A549 (cell line): Measurements from ENCODE around the gene MAP3K5. TPM values are rescaled to one million over a fixed set of nuclear protein-coding genes. Genes with fewer than 3 reads are reported as not detected.

ENCODE experiments used
- ATAC-seq, 2 experiments: fragments of 200-7000 bp in 1 of 2; fragments of >200 bp in 1 of 2; cut with Nextera tagmentation in 1 of 2; cut with Tn5 transposase in 1 of 2; 3 replicates each; pipeline versions ENCODE4 v1.8.0 to v1.9.1; 2018 to 2020; ENCODE audit warnings: mild to moderate bottlenecking in 1 of 2, moderate library complexity in 1 of 2
- CTCF ChIA-PET: fragments of 300-600 bp; sonication (Branson Sonifier 250); formaldehyde crosslinking; extraction: SDS; loops from one replicate; lab custom pipeline; 2021; ENCODE audit warnings: antibody characterized with exemption, inconsistent platforms; lab: Yijun Ruan, JAX
- POLR2A ChIA-PET: fragments of 350-600 bp; formaldehyde crosslinking; extraction: SDS; loops from one replicate; lab custom pipeline; 2021; ENCODE audit warnings: antibody characterized with exemption, inconsistent platforms; lab: Yijun Ruan, JAX
- DNase-seq, 2 experiments: peaks; one replicate each; pipeline versions ENCODE4 v3.0.0 to v3.0.0-alpha.2; 2011 to 2016; ENCODE audit warnings: low read depth in 1 of 2, low spot score in 1 of 2
- FAIRE-seq: peaks from 2 replicates; lab custom pipeline; 2011; peaks lifted over from hg19 to GRCh38; lab: Jason Lieb, UNC
- H3K27ac ChIP-seq, 2 experiments: fragments of >200 bp; sonication (Bioruptor Twin); formaldehyde crosslinking; 3 replicates each; pipeline ENCODE4 v1.5.1; 2016 to 2017
- H3K4me1 ChIP-seq: fragments of >200 bp; sonication (Bioruptor Twin); formaldehyde crosslinking; 3 replicates; pipeline ENCODE4 v1.6.1; 2016
- H3K4me2 ChIP-seq: fragments of >200 bp; sonication (Bioruptor Twin); formaldehyde crosslinking; 3 replicates; pipeline ENCODE4 v1.6.1; 2016
- H3K4me3 ChIP-seq: fragments of >200 bp; sonication (Bioruptor Twin); formaldehyde crosslinking; 3 replicates; pipeline ENCODE4 v1.5.1; 2016
- H3K9me3 ChIP-seq: fragments of >200 bp; sonication (Bioruptor Twin); formaldehyde crosslinking; 3 replicates; pipeline ENCODE4 v1.6.1; 2016
- ATOH8 ChIP-seq: fragments of 250-450 bp; sonication (Bioruptor Pico); IDR thresholded peaks from 2 replicates; pipeline ENCODE4 v1.5.0; 2020; ENCODE audit warnings: low read depth, mild to moderate bottlenecking, moderate library complexity
- CHD4 ChIP-seq: fragments of 200-600 bp; sonication (generic); IDR thresholded peaks from 2 replicates; pipeline ENCODE4 v1.6.1; 2016; ENCODE audit warnings: antibody characterized with exemption, mild to moderate bottlenecking, borderline replicate concordance
- CTCF ChIP-seq: fragments of >200 bp; sonication (Bioruptor Twin); formaldehyde crosslinking; IDR thresholded peaks from 3 replicates; pipeline ENCODE4 v1.5.1; 2016
- GATA3 ChIP-seq: IDR thresholded peaks from 2 replicates; pipeline ENCODE4 v1.6.1; 2012; ENCODE audit warnings: borderline replicate concordance
- JUNB ChIP-seq: fragments of >200 bp; sonication (Bioruptor Twin); formaldehyde crosslinking; IDR thresholded peaks from 2 replicates; pipeline ENCODE4 v1.6.1; 2016
- MAFK ChIP-seq: fragments of 450-650 bp; IDR thresholded peaks from 2 replicates; pipeline ENCODE4 v1.6.1; 2014; ENCODE audit not compliant: partially characterized antibody
- MYC ChIP-seq: IDR thresholded peaks from 2 replicates; pipeline ENCODE4 v1.6.1; 2012; ENCODE audit warnings: mild to moderate bottlenecking, inconsistent platforms, low read length, improper control_type of control experiment, borderline replicate concordance
- NR3C1 ChIP-seq: fragments of >200 bp; sonication (Bioruptor Twin); formaldehyde crosslinking; IDR thresholded peaks from 3 replicates; pipeline ENCODE4 v1.6.1; 2017
- POLR2A ChIP-seq: IDR thresholded peaks from 2 replicates; pipeline ENCODE4 v1.6.1; 2012; ENCODE audit warnings: mild to moderate bottlenecking, low read length
- RAD21 ChIP-seq, 2 experiments: fragments of >200 bp in 1 of 2; sonication (Bioruptor Twin) in 1 of 2; formaldehyde crosslinking in 1 of 2; IDR thresholded peaks in 1 of 2; conservative IDR thresholded peaks in 1 of 2; 2 replicates in 1 of 2; 3 replicates in 1 of 2; pipeline ENCODE4 v1.6.1; 2012 to 2018; ENCODE audit warnings: inconsistent platforms in 1 of 2
- RCOR1 ChIP-seq: fragments of 150-350 bp; IDR thresholded peaks from 2 replicates; pipeline ENCODE4 v1.6.1; 2014; ENCODE audit warnings: antibody characterized with exemption, low read length, low read depth
- REST ChIP-seq: fragments of 200-600 bp; sonication (generic); IDR thresholded peaks from 2 replicates; pipeline ENCODE4 v1.6.1; 2016; ENCODE audit warnings: antibody characterized with exemption, mild to moderate bottlenecking, moderate library complexity
- SMC3 ChIP-seq: fragments of >200 bp; sonication (Bioruptor Twin); formaldehyde crosslinking; IDR thresholded peaks from 3 replicates; pipeline ENCODE4 v1.6.1; 2018; ENCODE audit warnings: inconsistent platforms
- TP53 ChIP-seq: fragments of 250-450 bp; sonication (Bioruptor Pico); IDR thresholded peaks from 2 replicates; pipeline ENCODE4 v1.5.0; 2021; ENCODE audit warnings: mild to moderate bottlenecking, moderate library complexity
- USF2 ChIP-seq: fragments of 450-650 bp; IDR thresholded peaks from 2 replicates; pipeline ENCODE4 v1.6.1; 2014; ENCODE audit warnings: antibody characterized with exemption
- ZFP36 ChIP-seq: fragments of 450-650 bp; IDR thresholded peaks from 2 replicates; pipeline ENCODE4 v1.6.1; 2014; ENCODE audit warnings: borderline replicate concordance; ENCODE audit not compliant: partially characterized antibody
- WGBS: methylation state at CpG from one replicate; pipeline ENCODE4 v1.1.6; 2017; ENCODE audit errors: missing lambda C conversion rate; 5-methylcytosine and 5-hydroxymethylcytosine counted together
- polyA plus RNA-seq, 4 experiments: library from polyadenylated mRNA; depleted of rRNA in 3 of 4; stranded (reverse); fragments of >200 nt; fragmentation: RNase III in 1 of 4; extraction: RNeasy Plus Mini Kit Qiagen cat#74134 plus additional on column Dnase treatment in 1 of 4; gene quantifications; 2 replicates in 3 of 4; 3 replicates in 1 of 4; pipeline ENCODE4 v1.2.3, GENCODE V29; 2011 to 2017

The MAP3K5 gene
- polyA plus RNA-seq, 2 of the 4 experiments (the other 2 are of a cell fraction), result 2.1 to 4.1 TPM

GRCh38 chr6:136711644-136712043, 80.6 kb downstream of the MAP3K5 start:
- TF ChIP-seq CTCF (no peak), ZFP36 (no peak), RCOR1 (no peak), NR3C1 (no peak), POLR2A (no peak), TP53 (CRISPR knock-in tag) (no peak), JUNB (no peak), MAFK (no peak), MYC (no peak), RAD21 (conservative IDR thresholded peaks at IDR 0.05 in 1 of 2, IDR thresholded peaks at IDR 0.05 in 1 of 2) (no peak), REST (no peak)
- Histone ChIP-seq H3K4me2 (no peak overlapping the region), H3K4me3 (no peak overlapping the region), H3K9me3 (no peaks in the 10 kb centered on the region), H3K4me1 (no peaks in the 10 kb centered on the region), H3K27ac (no peak overlapping the region)
- FAIRE-seq (no peak), ATAC-seq (no peak), DNase-seq (no peak)
- WGBS, result 88% methylated on average over 2 of the region's 2 CpGs
- ChIA-PET POLR2A (no interaction called here), CTCF (interaction anchor here (0.9 to 1.4 kb wide), 2 partner anchors 68 to 80 kb away, joined by 3 to 4 read pairs; partner anchors contain the start of gene MAP3K5)

- WGBS, result 88% methylated on average over 7 of the region's 7 CpGs
- FAIRE-seq (no peak), ATAC-seq (no peak), DNase-seq (no peak)
- no peaks in the 10 kb centered on the region for H3K4me1 ChIP-seq
- H3K9me3 ChIP-seq, result no peaks in the 10 kb centered on the region
- H3K4me3 ChIP-seq, result no peak overlapping the region
- H3K4me2 ChIP-seq, result no peak overlapping the region
- CTCF ChIA-PET, result interaction anchor here (1.4 kb wide), 1 partner anchor 67 kb away, joined by 4 read pairs; no protein-coding TSS in a partner anchor
- TF ChIP-seq USF2 (no peak), CHD4 (no peak), SMC3 (no peak), GATA3 (no peak), ATOH8 (CRISPR knock-in tag) (no peak)
- POLR2A ChIA-PET, result no interaction called here
- no peak overlapping the region for H3K27ac ChIP-seq
These were observed 81.3 kb downstream of the MAP3K5 start for GRCh38 chr6:136710877-136711552.
